ENCODE data around the gene GNA14.

The GNA14 gene

DNA sequence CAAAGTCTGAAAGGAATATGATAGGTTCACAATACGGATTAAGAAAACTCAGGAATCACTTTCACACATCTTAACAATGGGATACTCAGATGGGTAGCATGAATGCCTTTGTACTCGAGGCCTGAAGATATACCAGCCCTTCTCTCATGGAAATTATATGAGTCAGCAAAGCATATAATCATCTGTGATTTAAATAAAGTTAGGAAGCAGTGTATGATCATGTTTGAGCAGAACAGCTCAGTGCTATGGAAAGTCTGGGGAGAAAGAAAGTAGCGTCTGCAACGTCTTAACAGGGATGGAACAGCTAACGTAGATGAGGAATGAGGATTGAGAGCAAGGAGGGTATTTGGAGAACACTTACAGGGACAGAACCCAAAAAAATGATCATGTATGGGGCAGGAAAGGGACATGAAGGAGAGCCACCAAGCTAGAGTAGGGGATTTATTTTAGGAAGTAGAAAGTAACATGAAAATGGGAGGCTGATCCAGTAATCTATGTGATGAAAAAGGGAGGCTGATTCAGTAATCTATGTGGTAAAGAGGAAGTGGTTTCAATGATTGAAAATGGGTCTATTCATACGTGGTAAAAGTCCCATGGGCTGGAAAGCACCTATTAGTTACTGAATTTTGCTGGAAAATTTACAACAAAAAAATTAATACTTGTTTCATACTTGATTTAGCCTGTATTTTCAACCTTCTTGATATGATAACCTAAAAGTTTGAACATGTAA lies 85.9 kb downstream of the GNA14 start:
- TF ChIP-seq ZFX (IDR thresholded peaks at IDR 0.05; ENCODE audit: borderline replicate concordance) (no peak), CTCF (IDR thresholded peaks at IDR 0.05) (no peak)
- no peak overlapping the region for H3K27ac ChIP-seq

DNA sequence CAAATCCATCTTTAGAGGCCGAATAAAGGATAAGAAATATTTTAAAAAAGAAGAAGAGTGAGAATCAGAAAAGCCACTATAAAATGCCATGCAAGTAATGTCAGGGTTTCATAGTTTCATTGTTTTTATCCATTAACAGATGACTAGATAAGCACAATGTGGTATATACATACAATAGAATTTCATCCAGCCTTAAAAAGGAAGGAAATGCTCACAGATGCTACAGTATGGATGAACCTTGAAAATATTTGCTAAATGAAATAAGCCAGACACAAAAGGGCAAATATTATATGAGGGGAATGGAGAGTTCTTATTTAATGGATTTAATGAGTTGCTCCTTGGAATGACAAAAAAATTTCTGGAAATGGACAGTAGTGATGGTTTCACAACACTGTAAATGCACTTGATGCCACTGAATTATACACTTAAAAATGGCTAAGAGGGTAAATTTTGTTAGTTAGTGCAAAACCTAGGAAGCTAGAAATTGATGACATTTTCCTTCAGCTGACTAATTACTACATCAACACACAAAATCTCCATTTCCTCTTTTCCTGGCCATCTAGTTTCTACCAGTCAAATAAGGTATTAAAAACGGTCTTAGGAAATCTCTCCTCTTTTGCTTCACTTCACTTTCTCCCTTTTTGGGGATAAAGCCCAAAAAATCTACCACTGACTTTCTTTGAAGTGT lies 86.6 kb downstream of the GNA14 start:
- TF ChIP-seq CTCF (IDR thresholded peaks at IDR 0.05): no peak
- TF ChIP-seq ZFX (IDR thresholded peaks at IDR 0.05; ENCODE audit: borderline replicate concordance): no peak
- H3K27ac ChIP-seq: no peak overlapping the region

DNA sequence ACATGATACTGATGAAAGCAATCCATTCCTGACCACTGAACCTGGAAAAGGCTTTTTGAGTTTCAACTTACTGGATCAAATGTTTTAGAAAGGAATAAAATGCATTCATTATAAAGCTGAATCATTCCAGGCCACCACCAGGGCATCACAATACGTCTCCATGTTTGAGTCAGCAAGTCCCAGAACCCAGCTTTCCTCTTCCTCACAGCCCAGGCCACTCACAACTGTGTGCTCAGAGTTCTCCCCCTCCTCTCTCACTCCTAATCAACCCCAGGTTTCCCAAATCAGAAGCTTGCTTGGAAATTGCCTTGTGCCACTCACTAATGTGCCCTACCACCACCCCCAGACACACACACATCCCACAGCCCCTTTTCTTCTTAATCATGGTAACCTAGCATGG lies 91.7 kb downstream of the GNA14 start:
- H3K27ac ChIP-seq: no peak overlapping the region
- no peak for TF ChIP-seq ZFX (IDR thresholded peaks at IDR 0.05; ENCODE audit: borderline replicate concordance)
- TF ChIP-seq CTCF (IDR thresholded peaks at IDR 0.05): no peak

- TF ChIP-seq CTCF (IDR thresholded peaks at IDR 0.05) (no peak), ZFX (IDR thresholded peaks at IDR 0.05; ENCODE audit: borderline replicate concordance) (no peak)
- H3K27ac ChIP-seq: no peak overlapping the region
Observed at GRCh38 chr9:77554586-77555105, 93.5 kb downstream of the GNA14 start.

- no peak overlapping the region for H3K27ac ChIP-seq
- TF ChIP-seq CTCF (IDR thresholded peaks at IDR 0.05): no peak
- TF ChIP-seq ZFX (IDR thresholded peaks at IDR 0.05; ENCODE audit: borderline replicate concordance): no peak
Observed at GRCh38 chr9:77547106-77547730, 100.9 kb downstream of the GNA14 start.

DNA sequence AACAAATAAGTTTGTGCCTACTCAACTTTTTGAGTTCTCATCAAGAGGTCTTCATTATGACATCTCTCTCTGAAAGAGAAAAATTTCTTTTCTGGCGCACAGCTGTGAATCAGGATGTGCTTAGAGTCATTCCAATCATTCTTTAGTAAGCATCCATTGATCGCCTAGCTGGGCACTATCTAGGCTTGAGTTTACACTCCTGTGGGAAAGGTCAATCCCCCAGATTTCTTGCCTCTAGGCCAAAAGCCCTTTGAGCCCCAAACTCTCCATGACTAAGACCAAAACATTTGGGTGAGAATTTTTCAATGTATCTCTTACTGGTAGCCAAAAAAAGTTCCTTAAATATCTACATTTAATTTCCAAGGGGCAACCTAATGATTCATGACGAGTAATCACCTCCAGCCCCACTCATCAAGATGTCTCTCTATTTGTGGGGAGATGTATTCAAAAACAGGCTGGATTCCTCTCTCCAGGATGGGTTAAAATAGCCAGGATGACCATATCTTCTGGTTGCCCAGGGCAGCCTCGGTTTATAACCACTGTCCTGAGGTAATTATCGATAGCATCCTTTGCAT lies 101.7 kb downstream of the GNA14 start:
- TF ChIP-seq CTCF (IDR thresholded peaks at IDR 0.05) (no peak), ZFX (IDR thresholded peaks at IDR 0.05; ENCODE audit: borderline replicate concordance) (no peak)

More for the DNA sequence above, 101.7 kb downstream of the GNA14 start:
- H3K27ac ChIP-seq: no peak overlapping the region
